GM12864 (cell line): ENCODE results near the gene TICAM2.
A peak's percentile ranks its signal among the peaks of the same experiment; 100 is the strongest.

Experiments
- DNase-seq: peaks from one replicate; pipeline ENCODE4 v3.0.0-alpha.2; 2011; ENCODE audit warnings: low read depth
- H3K4me3 ChIP-seq: 2 replicates; pipeline ENCODE4 v1.5.1; 2011; ENCODE audit warnings: mild to moderate bottlenecking, low read depth, low read length, control low read depth
- TF ChIP-seq, protein P1 (sequence below): IDR thresholded peaks from 2 replicates; pipeline ENCODE4 v1.5.1; 2011; ENCODE audit warnings: low read depth, mild to moderate bottlenecking, moderate library complexity, low read length, control low read depth, inconsistent platforms; ENCODE audit errors: missing control alignments

Gene TICAM2

GRCh38 chr5:115542651-115543364 is 59.5 kb downstream of the TICAM2 start:
- TF ChIP-seq, protein P1, sequence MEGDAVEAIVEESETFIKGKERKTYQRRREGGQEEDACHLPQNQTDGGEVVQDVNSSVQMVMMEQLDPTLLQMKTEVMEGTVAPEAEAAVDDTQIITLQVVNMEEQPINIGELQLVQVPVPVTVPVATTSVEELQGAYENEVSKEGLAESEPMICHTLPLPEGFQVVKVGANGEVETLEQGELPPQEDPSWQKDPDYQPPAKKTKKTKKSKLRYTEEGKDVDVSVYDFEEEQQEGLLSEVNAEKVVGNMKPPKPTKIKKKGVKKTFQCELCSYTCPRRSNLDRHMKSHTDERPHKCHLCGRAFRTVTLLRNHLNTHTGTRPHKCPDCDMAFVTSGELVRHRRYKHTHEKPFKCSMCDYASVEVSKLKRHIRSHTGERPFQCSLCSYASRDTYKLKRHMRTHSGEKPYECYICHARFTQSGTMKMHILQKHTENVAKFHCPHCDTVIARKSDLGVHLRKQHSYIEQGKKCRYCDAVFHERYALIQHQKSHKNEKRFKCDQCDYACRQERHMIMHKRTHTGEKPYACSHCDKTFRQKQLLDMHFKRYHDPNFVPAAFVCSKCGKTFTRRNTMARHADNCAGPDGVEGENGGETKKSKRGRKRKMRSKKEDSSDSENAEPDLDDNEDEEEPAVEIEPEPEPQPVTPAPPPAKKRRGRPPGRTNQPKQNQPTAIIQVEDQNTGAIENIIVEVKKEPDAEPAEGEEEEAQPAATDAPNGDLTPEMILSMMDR, result no peak
- DNase-seq, result no peak
- H3K4me3 ChIP-seq, result peak overlapping the region; percentile 92

DNA sequence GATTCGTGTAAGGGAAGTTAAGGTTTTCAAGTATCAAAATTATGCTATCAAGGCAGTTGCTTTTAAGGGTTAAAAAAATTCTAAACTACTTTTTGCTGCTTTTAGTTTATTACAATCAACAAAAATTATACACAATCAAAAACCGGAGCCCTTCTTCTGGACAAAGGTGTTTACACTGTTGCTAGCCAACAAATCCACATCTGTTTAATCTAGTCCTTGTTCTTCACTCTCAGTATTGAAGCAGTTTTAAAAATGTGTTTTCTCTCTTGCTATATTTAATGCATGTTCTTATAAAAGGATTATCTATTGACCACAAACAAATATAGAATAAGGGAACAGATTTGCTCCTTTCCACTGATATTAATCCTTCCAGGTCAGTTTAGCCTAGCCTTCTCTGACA is 60.2 kb downstream of the TICAM2 start:
- H3K4me3 ChIP-seq, result peak overlapping the region; percentile 92
- TF ChIP-seq, protein P1, result no peak
- DNase-seq, result no peak

- TF ChIP-seq, protein P1, result no peak
- no peak for DNase-seq
- H3K4me3 ChIP-seq, result peak overlapping the region; percentile 92
Observed at GRCh38 chr5:115541611-115542010, 60.7 kb downstream of the TICAM2 start.

DNA sequence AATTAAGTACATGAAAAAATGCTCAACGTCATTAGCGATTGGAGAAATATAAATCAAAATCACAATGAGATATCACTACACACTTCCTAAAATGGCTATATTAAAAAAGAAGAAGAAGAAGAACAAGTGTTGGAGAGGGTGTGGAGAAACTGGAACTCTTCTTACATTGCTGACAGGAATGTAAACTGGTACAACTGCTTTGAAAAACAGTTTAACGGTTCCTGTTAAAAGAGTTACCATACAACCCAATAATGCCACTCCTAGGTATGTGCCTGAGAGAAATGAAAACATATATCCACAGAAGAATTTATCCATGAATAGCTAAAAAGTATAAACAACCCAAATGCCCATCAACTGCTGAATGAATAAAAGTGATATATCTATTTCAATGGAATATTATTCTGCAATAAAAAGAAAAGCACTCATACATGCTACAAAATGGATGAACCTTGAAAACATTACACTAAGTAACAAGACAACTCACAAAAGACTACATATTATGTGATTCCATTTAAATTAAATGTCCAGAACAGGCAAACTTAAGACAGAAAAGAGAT is 66.7 kb downstream of the TICAM2 start:
- no peak for DNase-seq
- no peak overlapping the region for H3K4me3 ChIP-seq
- TF ChIP-seq, protein P1, result no peak

DNA sequence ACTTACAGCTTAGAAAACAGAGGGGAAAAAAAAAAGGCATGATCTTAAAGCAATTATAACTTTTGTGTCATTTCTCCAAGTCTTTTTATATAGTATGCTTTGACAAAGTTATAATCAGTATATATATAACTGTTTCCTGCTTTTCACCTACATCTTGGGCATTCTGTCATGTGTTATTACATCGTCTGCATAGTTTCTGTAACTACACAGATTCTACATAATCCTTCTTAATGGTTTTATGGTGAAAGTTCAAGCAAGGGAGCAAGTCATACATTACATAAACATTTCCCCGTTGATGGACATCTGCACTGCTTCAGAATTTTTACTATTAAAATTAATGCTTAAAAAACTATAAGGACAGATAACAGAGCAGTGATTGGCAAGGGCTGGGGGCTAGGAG is 69.8 kb downstream of the TICAM2 start:
- H3K4me3 ChIP-seq, result no peak overlapping the region
- DNase-seq, result no peak
- TF ChIP-seq, protein P1, result no peak

GRCh38 chr5:115531787-115532367 is 70.4 kb downstream of the TICAM2 start:
- H3K4me3 ChIP-seq, result no peak overlapping the region

More at GRCh38 chr5:115531787-115532367, 70.4 kb downstream of the TICAM2 start:
- TF ChIP-seq, protein P1, result no peak
- DNase-seq, result no peak
